GM12801 (cell line): ENCODE results near the gene AOX1.

Experiments
- TF ChIP-seq, protein P1 (sequence below): IDR thresholded peaks from one replicate; pipeline ENCODE4 v1.5.1; 2011; ENCODE audit warnings: control low read depth; ENCODE audit not compliant: insufficient read length; ENCODE audit errors: extremely low read depth

The AOX1 gene

DNA sequence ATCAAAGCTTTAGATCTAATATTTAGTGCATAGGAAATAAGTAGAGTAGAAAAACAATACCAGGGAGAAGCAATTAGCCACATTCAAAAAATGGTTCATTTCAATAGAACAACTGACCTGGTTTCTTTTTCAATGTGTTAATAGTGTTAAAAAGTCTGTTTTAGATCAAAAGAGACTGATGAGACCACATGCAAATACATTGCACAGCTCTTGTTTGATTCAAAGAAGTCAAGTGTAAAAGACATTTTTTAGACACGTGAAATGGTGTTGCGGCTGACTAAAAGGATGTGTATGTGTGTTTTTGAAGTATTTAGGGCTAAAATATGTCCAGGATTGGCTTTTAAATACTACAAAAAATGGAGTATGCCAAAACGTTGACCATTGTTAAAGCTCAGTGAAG lies 1.2 kb upstream of the AOX1 start:
- TF ChIP-seq, protein P1, sequence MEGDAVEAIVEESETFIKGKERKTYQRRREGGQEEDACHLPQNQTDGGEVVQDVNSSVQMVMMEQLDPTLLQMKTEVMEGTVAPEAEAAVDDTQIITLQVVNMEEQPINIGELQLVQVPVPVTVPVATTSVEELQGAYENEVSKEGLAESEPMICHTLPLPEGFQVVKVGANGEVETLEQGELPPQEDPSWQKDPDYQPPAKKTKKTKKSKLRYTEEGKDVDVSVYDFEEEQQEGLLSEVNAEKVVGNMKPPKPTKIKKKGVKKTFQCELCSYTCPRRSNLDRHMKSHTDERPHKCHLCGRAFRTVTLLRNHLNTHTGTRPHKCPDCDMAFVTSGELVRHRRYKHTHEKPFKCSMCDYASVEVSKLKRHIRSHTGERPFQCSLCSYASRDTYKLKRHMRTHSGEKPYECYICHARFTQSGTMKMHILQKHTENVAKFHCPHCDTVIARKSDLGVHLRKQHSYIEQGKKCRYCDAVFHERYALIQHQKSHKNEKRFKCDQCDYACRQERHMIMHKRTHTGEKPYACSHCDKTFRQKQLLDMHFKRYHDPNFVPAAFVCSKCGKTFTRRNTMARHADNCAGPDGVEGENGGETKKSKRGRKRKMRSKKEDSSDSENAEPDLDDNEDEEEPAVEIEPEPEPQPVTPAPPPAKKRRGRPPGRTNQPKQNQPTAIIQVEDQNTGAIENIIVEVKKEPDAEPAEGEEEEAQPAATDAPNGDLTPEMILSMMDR: no peak

DNA sequence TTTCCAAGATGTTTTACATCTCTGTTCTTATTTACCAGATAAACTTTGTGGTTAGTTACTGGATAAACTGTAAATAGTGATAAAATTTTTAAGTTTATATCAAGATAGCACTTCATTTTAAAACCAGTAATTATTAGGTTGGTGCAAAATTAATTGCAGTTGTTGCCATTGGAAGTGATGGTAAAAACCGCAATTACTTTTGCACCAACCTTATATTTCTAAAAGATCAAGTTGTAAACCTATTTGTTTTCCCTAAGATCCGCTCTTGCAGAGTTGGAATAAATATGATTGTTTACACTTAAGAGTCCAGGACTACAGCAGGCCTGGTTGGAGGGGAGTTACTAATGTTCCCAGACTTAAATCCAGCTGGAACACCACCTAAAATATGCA lies 479 bp upstream of the AOX1 start:
- TF ChIP-seq, protein P1: no peak

DNA sequence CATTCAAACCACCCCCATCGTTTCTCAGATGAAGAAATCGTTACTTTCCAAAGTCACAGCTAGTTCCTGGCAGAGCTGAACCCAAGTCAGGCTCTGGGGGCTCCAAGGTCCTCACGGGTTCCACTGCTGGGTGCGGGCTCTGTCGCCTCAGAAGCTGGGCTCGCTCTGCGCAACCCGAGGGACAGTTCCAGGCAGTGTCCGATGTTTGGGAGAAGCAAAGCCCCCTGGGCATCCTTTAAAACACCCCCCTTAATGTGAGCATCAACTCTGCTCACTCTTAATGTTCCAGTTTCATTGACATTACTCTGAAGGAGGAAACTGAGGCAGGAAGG lies 796 bp downstream of the AOX1 start:
- TF ChIP-seq, protein P1: no peak

DNA sequence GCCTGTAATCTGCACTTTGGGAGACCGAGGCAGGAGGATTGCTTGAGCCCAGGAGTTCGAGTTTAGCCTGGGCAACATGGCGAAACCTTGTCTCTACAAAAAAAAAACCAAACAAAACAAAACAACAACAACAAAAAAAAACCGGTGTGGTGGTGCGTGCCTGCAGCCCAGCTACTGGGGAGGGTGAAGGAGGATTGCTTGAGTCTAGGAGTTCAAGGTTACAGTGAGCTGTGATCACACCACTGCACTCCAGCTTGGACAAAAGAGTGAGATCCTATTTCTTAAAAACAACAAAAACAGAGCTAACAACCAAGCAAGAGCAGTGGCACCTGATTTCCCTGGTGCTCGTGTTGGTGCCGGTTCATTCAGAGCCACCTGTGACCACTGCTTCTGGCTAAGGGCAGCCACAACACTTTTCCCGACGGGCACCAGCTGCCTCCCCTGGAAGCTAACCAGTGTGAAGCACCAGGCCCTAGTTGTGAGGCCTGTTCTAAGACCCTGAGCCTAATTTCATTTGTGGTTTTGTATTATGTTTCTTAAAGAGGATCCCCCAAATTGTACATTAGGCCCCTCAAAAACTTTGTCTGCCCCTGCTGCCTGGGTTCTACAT lies 1.3 kb downstream of the AOX1 start:
- TF ChIP-seq, protein P1: no peak

DNA sequence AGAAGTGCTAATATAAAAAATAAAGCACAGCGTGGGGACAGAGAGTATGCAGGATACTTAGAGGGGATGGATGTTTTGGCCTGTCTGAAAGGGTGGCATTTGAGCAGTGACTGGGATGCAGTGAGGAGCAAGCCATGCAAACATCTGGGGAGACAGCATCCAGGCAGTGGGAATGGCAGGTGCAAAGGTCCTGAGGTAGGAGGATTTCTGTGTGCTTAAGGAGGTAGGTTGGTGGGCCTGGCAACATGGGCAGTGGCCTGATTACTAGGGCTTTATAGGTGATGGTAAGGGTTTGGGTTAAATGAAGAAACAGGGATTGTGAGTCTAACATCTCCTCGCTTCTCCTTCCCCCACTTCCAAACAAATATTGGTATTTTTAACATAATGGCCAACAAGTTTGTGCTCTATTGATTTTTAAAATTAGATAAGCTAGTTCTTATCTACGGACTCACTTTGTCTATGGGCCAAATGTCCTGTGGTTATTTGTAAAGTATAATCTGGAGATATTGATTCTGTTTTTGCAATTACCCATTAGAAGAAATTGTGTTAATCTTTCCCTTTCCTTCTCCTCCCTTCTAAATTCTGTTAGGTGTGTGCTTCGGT lies 2.4 kb downstream of the AOX1 start:
- TF ChIP-seq, protein P1: no peak

DNA sequence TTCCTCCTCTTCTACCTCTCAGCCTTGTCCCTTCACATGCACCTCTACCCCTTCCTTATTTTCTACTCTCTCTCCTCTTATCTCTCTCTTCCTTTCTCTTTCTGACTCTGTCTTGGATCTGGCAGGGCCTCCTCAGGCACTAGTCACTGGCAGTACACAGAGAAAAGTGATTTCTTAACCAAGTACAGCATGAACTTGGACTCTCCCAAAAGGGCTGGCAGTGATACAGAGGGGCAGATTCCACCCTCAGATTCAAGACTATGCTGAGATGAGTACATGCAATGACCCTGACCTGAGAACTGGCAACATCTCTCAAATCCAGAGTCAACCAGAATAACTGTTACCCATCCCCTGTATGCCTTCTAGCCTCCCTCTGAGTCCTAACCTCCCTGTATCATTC lies 4.3 kb downstream of the AOX1 start:
- TF ChIP-seq, protein P1: no peak

DNA sequence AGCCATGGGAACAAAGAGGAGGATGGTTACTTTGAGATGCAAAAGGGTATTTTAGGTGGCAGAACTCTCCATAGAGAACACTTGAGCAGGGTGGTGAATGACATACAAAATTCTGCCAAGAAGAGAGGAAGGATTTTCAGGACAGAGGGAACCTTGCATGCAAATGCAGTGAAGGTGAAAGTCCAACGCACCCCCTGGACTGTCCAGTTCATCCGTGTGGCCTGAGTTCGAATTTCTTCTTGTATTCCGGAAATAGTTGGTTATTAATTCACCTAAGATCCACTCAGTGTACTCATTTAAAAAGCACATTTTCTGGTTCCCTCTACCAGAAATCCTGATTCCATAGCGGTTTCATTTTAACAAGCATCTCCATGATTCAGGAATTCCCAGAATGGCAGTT lies 5.5 kb downstream of the AOX1 start:
- TF ChIP-seq, protein P1: no peak
